ENCODE measurements around the gene LHX8. TPM values are rescaled to one million over a fixed set of nuclear protein-coding genes. Genes with fewer than 3 reads are reported as not detected.

LHX8 gene
- total and polyA plus RNA-seq, 12 donors: not detected

GRCh38 chr1:75208862-75209261, 74.7 kb downstream of the LHX8 start:
- DNase-seq (no peak), ATAC-seq (no peak)
- intact Hi-C loops (cut with DNase I): loop anchor here in 2 of 10 donors (5.0 to 10.0 kb wide), 2 partner anchors 434 to 442 kb away; no protein-coding TSS in a partner anchor
- H3K36me3 ChIP-seq: no peaks in the 10 kb centered on the region
- H3K4me1 ChIP-seq: no peaks in the 10 kb centered on the region
- no peaks in the 10 kb centered on the region for H3K27me3 ChIP-seq
- H3K9me3 ChIP-seq: no peaks in the 10 kb centered on the region
- no peak overlapping the region for H3K4me3 ChIP-seq
- no peak overlapping the region for H3K27ac ChIP-seq
- TF ChIP-seq, protein P1, sequence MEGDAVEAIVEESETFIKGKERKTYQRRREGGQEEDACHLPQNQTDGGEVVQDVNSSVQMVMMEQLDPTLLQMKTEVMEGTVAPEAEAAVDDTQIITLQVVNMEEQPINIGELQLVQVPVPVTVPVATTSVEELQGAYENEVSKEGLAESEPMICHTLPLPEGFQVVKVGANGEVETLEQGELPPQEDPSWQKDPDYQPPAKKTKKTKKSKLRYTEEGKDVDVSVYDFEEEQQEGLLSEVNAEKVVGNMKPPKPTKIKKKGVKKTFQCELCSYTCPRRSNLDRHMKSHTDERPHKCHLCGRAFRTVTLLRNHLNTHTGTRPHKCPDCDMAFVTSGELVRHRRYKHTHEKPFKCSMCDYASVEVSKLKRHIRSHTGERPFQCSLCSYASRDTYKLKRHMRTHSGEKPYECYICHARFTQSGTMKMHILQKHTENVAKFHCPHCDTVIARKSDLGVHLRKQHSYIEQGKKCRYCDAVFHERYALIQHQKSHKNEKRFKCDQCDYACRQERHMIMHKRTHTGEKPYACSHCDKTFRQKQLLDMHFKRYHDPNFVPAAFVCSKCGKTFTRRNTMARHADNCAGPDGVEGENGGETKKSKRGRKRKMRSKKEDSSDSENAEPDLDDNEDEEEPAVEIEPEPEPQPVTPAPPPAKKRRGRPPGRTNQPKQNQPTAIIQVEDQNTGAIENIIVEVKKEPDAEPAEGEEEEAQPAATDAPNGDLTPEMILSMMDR (IDR thresholded peaks at IDR 0.05): no peak

Data from heart right ventricle (tissue), 16 donors.